Measurements from ENCODE around the gene FAM124A. TPM values are rescaled to one million over a fixed set of nuclear protein-coding genes. Genes with fewer than 3 reads are reported as not detected.

Gene FAM124A
- total and polyA plus RNA-seq, 8 donors, result 2.4 to 9.3 (median 5.7) TPM

DNA sequence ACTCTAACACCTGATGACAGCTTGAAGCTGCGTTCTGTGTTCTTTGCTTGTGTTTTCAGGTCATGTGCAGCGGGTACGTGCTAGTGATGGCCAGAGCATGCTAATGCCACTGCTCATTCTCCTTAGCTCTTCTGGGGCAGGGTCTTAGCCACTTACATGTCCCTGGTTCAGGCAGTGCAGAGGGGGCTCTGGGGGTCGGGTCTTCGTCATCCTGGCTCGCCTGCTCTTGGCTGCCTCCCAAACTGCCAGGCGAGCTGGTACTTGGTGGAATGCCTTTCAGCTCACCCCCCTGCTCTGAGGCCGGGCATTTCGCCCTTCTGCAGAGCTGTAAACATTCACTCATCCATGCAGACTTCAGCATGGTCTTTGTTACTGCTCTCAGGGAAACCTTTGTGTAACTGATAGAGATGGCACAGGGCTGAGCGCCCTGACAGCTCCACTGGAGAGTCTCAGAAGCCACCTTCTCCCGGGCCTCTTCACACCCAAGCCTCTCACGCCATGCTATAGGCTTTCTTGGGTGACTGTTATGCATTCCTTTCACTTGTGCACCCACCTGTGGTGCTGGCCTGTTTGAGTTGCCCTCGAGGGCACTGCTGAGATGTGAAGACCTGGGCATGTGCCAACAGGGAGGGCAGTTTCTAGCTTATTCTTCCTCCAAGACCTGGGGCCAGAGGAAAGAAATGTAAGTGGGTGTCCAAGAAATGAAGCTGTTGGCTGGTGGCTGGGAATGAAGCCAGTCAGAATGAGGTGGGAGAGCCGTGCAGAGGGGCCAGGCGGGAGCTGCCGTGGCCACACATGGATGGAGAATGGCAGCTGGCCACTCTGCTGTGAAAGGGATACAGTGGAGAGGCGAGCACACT lies 24.4 kb downstream of the FAM124A start:
- ATAC-seq, result peak; percentile 19
- H3K36me3 ChIP-seq, result peaks cover 0 to 6% of the 10 kb centered on the region in 2 donors
- no peaks in the 10 kb centered on the region for H3K9me3 ChIP-seq
- peak in 1 of 4 donors; percentile 51 for DNase-seq
- no peak overlapping the region for H3K4me3 ChIP-seq
- TF ChIP-seq, protein P1, sequence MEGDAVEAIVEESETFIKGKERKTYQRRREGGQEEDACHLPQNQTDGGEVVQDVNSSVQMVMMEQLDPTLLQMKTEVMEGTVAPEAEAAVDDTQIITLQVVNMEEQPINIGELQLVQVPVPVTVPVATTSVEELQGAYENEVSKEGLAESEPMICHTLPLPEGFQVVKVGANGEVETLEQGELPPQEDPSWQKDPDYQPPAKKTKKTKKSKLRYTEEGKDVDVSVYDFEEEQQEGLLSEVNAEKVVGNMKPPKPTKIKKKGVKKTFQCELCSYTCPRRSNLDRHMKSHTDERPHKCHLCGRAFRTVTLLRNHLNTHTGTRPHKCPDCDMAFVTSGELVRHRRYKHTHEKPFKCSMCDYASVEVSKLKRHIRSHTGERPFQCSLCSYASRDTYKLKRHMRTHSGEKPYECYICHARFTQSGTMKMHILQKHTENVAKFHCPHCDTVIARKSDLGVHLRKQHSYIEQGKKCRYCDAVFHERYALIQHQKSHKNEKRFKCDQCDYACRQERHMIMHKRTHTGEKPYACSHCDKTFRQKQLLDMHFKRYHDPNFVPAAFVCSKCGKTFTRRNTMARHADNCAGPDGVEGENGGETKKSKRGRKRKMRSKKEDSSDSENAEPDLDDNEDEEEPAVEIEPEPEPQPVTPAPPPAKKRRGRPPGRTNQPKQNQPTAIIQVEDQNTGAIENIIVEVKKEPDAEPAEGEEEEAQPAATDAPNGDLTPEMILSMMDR (IDR thresholded peaks at IDR 0.05), result no peak
- intact Hi-C loops (cut with DNase I), result no loop called here
- no peak overlapping the region for H3K27ac ChIP-seq
- H3K27me3 ChIP-seq, result no peaks in the 10 kb centered on the region
- H3K4me1 ChIP-seq, result no peaks in the 10 kb centered on the region

DNA sequence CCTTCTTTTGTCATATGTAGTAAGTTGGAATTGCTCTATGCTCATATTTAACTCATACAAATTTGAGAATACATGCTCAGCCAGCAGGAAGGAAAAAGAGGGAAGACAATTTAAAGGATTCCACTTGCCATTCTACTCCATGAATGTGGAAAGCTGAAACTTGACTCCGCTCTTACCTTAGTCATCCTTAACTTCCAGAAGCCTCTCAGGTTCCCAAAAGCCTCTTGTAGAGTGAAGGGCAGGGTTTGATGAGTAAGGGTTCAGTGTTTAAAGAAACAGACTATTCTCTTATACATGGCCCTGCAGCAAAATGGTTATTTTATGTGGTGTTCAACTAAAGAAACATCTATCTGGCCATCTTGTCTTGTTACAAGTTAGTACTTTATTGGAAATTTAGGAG lies 27.1 kb downstream of the FAM124A start:
- Histone ChIP-seq H3K27ac (no peak overlapping the region), H3K9me3 (no peaks in the 10 kb centered on the region), H3K27me3 (no peaks in the 10 kb centered on the region), H3K36me3 (peaks cover 0 to 16% of the 10 kb centered on the region in 2 donors), H3K4me3 (no peak overlapping the region), H3K4me1 (peaks cover 4 to 5% of the 10 kb centered on the region in 2 donors)
- TF ChIP-seq, protein P1 (IDR thresholded peaks at IDR 0.05), result no peak
- ATAC-seq (peak; percentile 29), DNase-seq (no peak)
- intact Hi-C loops (cut with DNase I), result no loop called here

DNA sequence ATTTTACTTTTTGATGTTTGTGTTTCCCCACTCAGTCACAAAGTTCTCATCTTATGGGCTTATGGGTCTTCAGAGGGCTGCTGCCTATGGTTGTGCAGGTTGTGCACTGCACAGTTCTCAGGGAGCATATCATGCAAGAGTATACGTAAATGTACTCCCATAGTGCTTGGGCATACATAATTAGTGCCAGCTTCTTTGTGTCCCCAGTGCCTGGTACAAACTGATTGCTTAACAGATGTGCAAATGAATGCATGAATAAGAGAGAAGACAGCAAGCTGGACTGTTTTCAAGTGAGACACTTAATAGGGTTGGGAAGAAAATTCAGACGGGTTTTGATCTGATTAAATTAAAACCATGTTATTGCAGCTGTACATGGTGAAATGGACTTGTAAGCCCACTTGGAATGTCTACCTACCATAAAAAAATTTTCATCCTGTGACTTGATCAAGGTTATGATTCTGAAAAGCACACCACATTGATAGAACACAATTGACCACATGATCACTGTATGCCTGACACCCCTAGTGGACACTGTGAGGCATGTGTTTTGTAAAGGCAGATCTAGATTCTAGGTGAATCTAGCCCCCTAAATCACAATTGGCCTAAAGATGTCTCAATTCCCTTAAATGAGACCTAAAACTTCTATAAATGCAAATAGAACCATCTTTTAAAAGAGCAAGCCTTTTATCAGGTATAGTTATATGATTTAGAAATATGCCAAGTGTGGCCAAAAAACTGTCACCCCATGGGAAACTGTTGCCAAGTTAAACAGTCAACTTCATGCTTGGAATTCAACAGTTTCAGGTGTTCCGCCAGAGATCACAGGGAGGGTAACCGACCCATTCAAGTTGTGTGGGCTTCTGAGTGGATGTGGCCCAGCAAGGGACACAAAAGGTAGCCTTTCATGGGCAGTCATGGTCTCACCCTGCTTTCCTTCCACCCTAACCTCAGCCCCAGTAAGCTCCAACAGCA lies 27.9 kb downstream of the FAM124A start:
- H3K27ac ChIP-seq, result no peak overlapping the region
- no peaks in the 10 kb centered on the region for H3K9me3 ChIP-seq
- H3K4me3 ChIP-seq, result no peak overlapping the region
- H3K4me1 ChIP-seq, result peaks cover 4 to 5% of the 10 kb centered on the region in 2 donors
- ATAC-seq, result no peak
- H3K27me3 ChIP-seq, result no peaks in the 10 kb centered on the region
- TF ChIP-seq, protein P1 (IDR thresholded peaks at IDR 0.05), result no peak
- peaks cover 0 to 16% of the 10 kb centered on the region in 2 donors for H3K36me3 ChIP-seq
- intact Hi-C loops (cut with DNase I), result no loop called here
- DNase-seq, result no peak

DNA sequence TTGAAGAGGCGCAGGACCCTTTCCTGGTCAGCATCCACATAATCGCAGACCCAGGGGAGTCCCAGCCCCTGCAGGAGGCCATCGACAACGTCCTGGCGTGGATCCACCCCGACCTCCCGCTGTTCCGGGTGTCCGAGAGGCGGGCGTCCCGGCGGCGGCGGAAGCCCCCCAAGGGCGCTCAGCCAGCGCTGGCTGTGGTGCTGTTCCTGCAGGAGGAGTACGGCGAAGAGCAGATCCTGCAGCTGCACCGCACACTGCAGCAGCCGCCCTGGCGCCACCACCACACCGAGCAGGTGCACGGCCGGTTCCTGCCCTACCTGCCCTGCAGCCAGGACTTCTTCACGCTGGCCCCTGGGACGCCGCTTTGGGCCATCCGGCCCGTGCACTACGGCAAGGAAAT lies 29.3 kb downstream of the FAM124A start:
- Histone ChIP-seq H3K9me3 (no peaks in the 10 kb centered on the region), H3K4me3 (no peak overlapping the region), H3K36me3 (peaks cover 0 to 16% of the 10 kb centered on the region in 2 donors), H3K4me1 (peaks cover 4 to 5% of the 10 kb centered on the region in 2 donors), H3K27me3 (no peaks in the 10 kb centered on the region), H3K27ac (no peak overlapping the region)
- ATAC-seq (no peak), DNase-seq (peak in 1 of 4 donors; percentile 69)
- TF ChIP-seq, protein P1 (IDR thresholded peaks at IDR 0.05), result no peak
- intact Hi-C loops (cut with DNase I), result no loop called here
